A673 (cell line): ENCODE data around the gene CTDSP1. TPM values are rescaled to one million over a fixed set of nuclear protein-coding genes. Genes with fewer than 3 reads are reported as not detected.
A peak's percentile ranks its signal among the peaks of the same experiment; 100 is the strongest.

Experiments
- BruUV-seq: library from RNA; stranded (reverse); fragments of 400-500 nt; replicated peaks from 2 replicates; lab custom pipeline; 2021; lab: Mats Ljungman, UMichigan
- CTCF ChIA-PET: fragments of 300-600 bp; sonication (Branson Sonifier 250); formaldehyde crosslinking; loops from one replicate; lab custom pipeline; 2022; ENCODE audit warnings: antibody characterized with exemption; lab: Charles Lee
- POLR2A ChIA-PET: fragments of 300-600 bp; sonication (Branson Sonifier 250); formaldehyde crosslinking; loops from one replicate; lab custom pipeline; 2022; ENCODE audit warnings: antibody characterized with exemption; ENCODE audit not compliant: low non-redundant PET; lab: Charles Lee
- DNase-seq: peaks from one replicate; pipeline ENCODE4 v3.0.0-alpha.2; 2015; ENCODE audit warnings: low spot score
- H3K27ac ChIP-seq: fragments of 200-600 bp; sonication (generic); 2 replicates; pipeline ENCODE4 v1.5.1; 2016; ENCODE audit warnings: mixed run types, low read depth, mild to moderate bottlenecking, mixed read lengths, antibody characterized with exemption, low read length; ENCODE audit not compliant: poor library complexity, severe bottlenecking
- H3K27me3 ChIP-seq: fragments of 200-600 bp; sonication (generic); replicated peaks from 2 replicates; pipeline ENCODE4 v1.6.1; 2017; ENCODE audit warnings: mixed run types, low read depth, mild to moderate bottlenecking, mixed read lengths, antibody characterized with exemption, low read length; ENCODE audit not compliant: insufficient read depth, poor library complexity
- H3K36me3 ChIP-seq: fragments of 200-600 bp; sonication (generic); 2 replicates; pipeline ENCODE4 v1.6.1; 2016; ENCODE audit warnings: mixed run types, mild to moderate bottlenecking, mixed read lengths, antibody characterized with exemption, low read length; ENCODE audit not compliant: insufficient read depth, poor library complexity, severe bottlenecking
- H3K4me1 ChIP-seq: fragments of 200-600 bp; sonication (generic); 2 replicates; pipeline ENCODE4 v1.6.1; 2017; ENCODE audit warnings: mixed run types, mild to moderate bottlenecking, mixed read lengths, antibody characterized with exemption, low read length; ENCODE audit not compliant: insufficient read depth, poor library complexity, severe bottlenecking
- H3K4me3 ChIP-seq: fragments of 200-600 bp; sonication (generic); 2 replicates; pipeline ENCODE4 v1.5.1; 2016; ENCODE audit warnings: low read depth, mixed run types, mild to moderate bottlenecking, mixed read lengths, low read length; ENCODE audit not compliant: poor library complexity, severe bottlenecking
- H3K9me3 ChIP-seq: fragments of 200-600 bp; sonication (generic); 2 replicates; pipeline ENCODE4 v1.6.1; 2016; ENCODE audit warnings: mixed run types, low read depth, mild to moderate bottlenecking, mixed read lengths, antibody characterized with exemption, low read length; ENCODE audit not compliant: poor library complexity, severe bottlenecking
- EZH2 ChIP-seq: fragments of 200-600 bp; sonication (generic); IDR thresholded peaks from 2 replicates; pipeline ENCODE4 v1.6.1; 2017; ENCODE audit warnings: borderline replicate concordance, low read depth, mild to moderate bottlenecking, mixed read lengths, antibody characterized with exemption, low read length; ENCODE audit not compliant: poor library complexity, severe bottlenecking
- intact Hi-C: fragments of 100-400 bp; cut with micrococcal nuclease; formaldehyde crosslinking; loops from one replicate; pipeline ENCODE4 v1.10.0; 2022; ENCODE audit not compliant: unreplicated experiment
- total RNA-seq: library from RNA; stranded (reverse); gene quantifications from 2 replicates; pipeline ENCODE4 v1.2.3, GENCODE V29; 2021
- TF ChIP-seq, protein P1 (sequence below): fragments of 300-800, 200-600 bp; sonication (generic); conservative IDR thresholded peaks from 2 replicates; pipeline ENCODE4 v1.5.1; 2017; ENCODE audit warnings: low read depth, mild to moderate bottlenecking, antibody characterized with exemption, low read length, moderate library complexity, mixed read lengths

The CTDSP1 gene
- total RNA-seq, 1 experiment from 2014 or later = 72.3 TPM

DNA sequence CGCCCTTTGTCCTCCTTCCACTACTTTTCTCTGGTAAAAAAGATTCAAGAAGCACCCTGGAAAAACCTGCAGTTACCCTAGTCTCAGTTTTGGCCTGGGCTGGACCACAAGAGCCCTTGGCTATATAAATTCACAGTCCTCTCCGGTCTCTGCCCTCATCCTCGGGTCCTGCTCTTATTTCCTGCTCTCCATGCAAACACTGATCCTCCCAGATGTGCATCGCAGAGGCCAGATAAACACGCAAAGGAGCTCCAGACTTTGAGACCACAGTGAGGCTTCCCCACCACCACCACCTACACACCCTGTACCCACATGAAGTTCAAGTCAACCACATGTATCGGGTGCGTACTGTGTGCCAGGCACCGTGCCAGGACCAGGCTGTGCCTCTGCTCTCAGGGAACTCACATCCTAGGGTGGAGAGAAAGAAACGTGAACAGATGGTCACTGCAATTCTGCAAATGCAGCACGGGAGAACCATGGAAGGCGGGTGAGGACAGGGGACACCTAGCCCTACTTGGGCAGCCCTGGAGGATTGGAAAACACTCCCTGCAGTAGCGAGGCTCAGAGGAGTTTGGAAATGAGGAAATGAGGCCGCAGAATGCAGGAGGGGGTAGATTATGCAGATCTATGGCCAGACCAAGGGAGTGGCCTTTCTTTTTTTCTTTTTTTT, 7.4 kb downstream of the CTDSP1 start:
- TF ChIP-seq, protein P1, sequence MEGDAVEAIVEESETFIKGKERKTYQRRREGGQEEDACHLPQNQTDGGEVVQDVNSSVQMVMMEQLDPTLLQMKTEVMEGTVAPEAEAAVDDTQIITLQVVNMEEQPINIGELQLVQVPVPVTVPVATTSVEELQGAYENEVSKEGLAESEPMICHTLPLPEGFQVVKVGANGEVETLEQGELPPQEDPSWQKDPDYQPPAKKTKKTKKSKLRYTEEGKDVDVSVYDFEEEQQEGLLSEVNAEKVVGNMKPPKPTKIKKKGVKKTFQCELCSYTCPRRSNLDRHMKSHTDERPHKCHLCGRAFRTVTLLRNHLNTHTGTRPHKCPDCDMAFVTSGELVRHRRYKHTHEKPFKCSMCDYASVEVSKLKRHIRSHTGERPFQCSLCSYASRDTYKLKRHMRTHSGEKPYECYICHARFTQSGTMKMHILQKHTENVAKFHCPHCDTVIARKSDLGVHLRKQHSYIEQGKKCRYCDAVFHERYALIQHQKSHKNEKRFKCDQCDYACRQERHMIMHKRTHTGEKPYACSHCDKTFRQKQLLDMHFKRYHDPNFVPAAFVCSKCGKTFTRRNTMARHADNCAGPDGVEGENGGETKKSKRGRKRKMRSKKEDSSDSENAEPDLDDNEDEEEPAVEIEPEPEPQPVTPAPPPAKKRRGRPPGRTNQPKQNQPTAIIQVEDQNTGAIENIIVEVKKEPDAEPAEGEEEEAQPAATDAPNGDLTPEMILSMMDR = no peak
- no peak for TF ChIP-seq EZH2
- peaks cover 27% of the 10 kb centered on the region for H3K4me1 ChIP-seq
- CTCF ChIA-PET = no interaction called here
- peaks cover 30% of the 10 kb centered on the region for H3K36me3 ChIP-seq
- intact Hi-C loops = loop anchor here (2.0 to 5.0 kb wide), 2 partner anchors 60 to 240 kb away; no protein-coding TSS in a partner anchor
- BruUV-seq = no TSS peak
- POLR2A ChIA-PET = no interaction called here
- DNase-seq = peak; percentile 50
- H3K27ac ChIP-seq = peak overlapping the region; percentile 79
- H3K27me3 ChIP-seq = no peaks in the 10 kb centered on the region
- H3K9me3 ChIP-seq = no peaks in the 10 kb centered on the region
- H3K4me3 ChIP-seq = peak overlapping the region; percentile 48

DNA sequence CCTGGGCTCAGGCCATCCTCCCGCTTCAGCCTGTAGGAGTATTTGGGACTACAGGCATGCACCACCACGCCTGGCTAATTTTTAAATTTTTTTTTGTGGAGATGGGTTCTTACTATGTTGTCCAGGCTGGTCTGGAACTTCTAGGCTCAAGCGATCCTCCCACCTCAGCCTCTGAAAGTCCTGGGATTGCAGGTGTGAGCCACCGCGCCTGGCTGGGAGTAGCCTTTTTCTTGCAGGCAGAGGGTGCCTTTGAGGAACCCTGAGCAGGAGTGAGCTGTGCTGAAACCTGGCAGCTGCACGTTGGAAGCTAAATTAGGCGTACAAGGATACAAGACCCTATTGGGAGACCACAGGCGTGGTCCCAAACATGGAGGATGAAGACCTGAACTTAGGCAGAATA, 8.0 kb downstream of the CTDSP1 start:
- H3K27me3 ChIP-seq = no peaks in the 10 kb centered on the region
- no TSS peak for BruUV-seq
- no peak overlapping the region for H3K27ac ChIP-seq
- no peaks in the 10 kb centered on the region for H3K9me3 ChIP-seq
- ChIA-PET CTCF (no interaction called here), POLR2A (interaction anchor here (0.6 to 0.7 kb wide), 2 partner anchors 154 to 533 kb away, joined by 3 to 4 read pairs; no protein-coding TSS in a partner anchor)
- no peak overlapping the region for H3K4me3 ChIP-seq
- no peak for DNase-seq
- peaks cover 27% of the 10 kb centered on the region for H3K4me1 ChIP-seq
- intact Hi-C loops = loop anchor here (2.0 to 5.0 kb wide), 2 partner anchors 59 to 240 kb away; no protein-coding TSS in a partner anchor
- H3K36me3 ChIP-seq = peaks cover 23% of the 10 kb centered on the region
- TF ChIP-seq, protein P1 = no peak
- TF ChIP-seq EZH2 = no peak

DNA sequence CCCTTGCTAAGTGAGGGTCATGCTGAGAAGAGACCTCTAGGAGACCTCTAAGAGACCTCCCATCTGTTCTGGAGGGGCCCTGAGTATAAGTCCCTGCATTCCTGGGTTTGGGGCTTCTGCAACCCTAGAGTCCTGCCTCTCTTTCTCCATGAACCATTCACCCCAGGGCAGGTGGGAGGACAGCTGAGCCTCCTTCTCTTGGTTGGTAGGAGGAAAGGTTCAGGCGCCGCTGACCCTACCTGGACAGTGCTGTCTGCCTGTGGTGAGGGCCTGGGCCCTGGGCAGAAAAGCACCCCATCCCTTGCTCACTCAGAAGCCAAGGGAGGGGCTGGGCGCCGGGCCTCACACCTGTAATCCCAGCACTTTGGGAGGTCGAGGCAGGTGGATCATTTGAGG, 18.7 kb downstream of the CTDSP1 start:
- no peak for DNase-seq
- no peaks in the 10 kb centered on the region for H3K27me3 ChIP-seq
- no peak overlapping the region for H3K4me3 ChIP-seq
- H3K27ac ChIP-seq = no peak overlapping the region
- ChIA-PET POLR2A (no interaction called here), CTCF (no interaction called here)
- no peaks in the 10 kb centered on the region for H3K36me3 ChIP-seq
- no peaks in the 10 kb centered on the region for H3K4me1 ChIP-seq
- BruUV-seq = no TSS peak
- intact Hi-C loops = no loop called here
- TF ChIP-seq EZH2 = no peak
- no peaks in the 10 kb centered on the region for H3K9me3 ChIP-seq
